GM12875 (cell line): Measurements from ENCODE around the gene CNOT2.

Experiments
- H3K4me3 ChIP-seq: one replicate; pipeline ENCODE4 v1.5.1; 2011; ENCODE audit warnings: low read depth, low read length, control low read depth
- CTCF ChIP-seq: IDR thresholded peaks from 2 replicates; pipeline ENCODE4 v1.5.1; 2011; ENCODE audit warnings: low read depth, mild to moderate bottlenecking, control low read depth, inconsistent platforms, low read length, moderate library complexity, borderline replicate concordance; ENCODE audit not compliant: insufficient read depth

Gene CNOT2

GRCh38 chr12:70217416-70217815 is 25.8 kb upstream of the CNOT2 start:
- no peak for TF ChIP-seq CTCF
- no peak overlapping the region for H3K4me3 ChIP-seq

- TF ChIP-seq CTCF, result no peak
- H3K4me3 ChIP-seq, result no peak overlapping the region
These were observed 21.6 kb upstream of the CNOT2 start for GRCh38 chr12:70221626-70222025.

- TF ChIP-seq CTCF, result no peak
- no peak overlapping the region for H3K4me3 ChIP-seq
These were observed 15.3 kb upstream of the CNOT2 start for GRCh38 chr12:70227911-70228310.

GRCh38 chr12:70230934-70231606 is 12.2 kb upstream of the CNOT2 start:
- TF ChIP-seq CTCF, result no peak
- no peak overlapping the region for H3K4me3 ChIP-seq

GRCh38 chr12:70236990-70237389 is 6.2 kb upstream of the CNOT2 start:
- no peak overlapping the region for H3K4me3 ChIP-seq
- TF ChIP-seq CTCF, result no peak

GRCh38 chr12:70240673-70241072 is 2.6 kb upstream of the CNOT2 start:
- TF ChIP-seq CTCF, result no peak
- H3K4me3 ChIP-seq, result no peak overlapping the region

GRCh38 chr12:70241845-70242244 is 1.4 kb upstream of the CNOT2 start:
- TF ChIP-seq CTCF, result no peak
- no peak overlapping the region for H3K4me3 ChIP-seq
